ENCODE data around the gene TMEM190. TPM values are rescaled to one million over a fixed set of nuclear protein-coding genes. Genes with fewer than 3 reads are reported as not detected.
"Not testable (repeated sequence)": the region's sequence is repeated elsewhere in the genome, so short reads cannot be mapped to it uniquely, and the experiment has no call there.

Gene TMEM190
- total RNA-seq, 2 donors from 2014 or later: not detected

GRCh38 chr19:55409179-55409578 is 32.6 kb downstream of the TMEM190 start:
- ATAC-seq (replicated peaks in 1 of 2); H3K27me3 Mint-ChIP-seq (ENCODE audit: low read depth); H3K27ac Mint-ChIP-seq; DNase-seq; H3K9me3 Mint-ChIP-seq: not testable (repeated sequence)
- Mint-ChIP-seq H3K36me3 (ENCODE audit: insufficient read depth in 2 of 2) (peaks cover 15 to 21% of the 10 kb centered on the region in 2 donors), H3K4me3 (peak overlapping the region in 1 of 2 donors; percentile 88), H3K4me1 (ENCODE audit: low read depth) (peaks cover 25% of the 10 kb centered on the region)

GRCh38 chr19:55410168-55410567 is 33.5 kb downstream of the TMEM190 start:
- H3K4me1 Mint-ChIP-seq (ENCODE audit: low read depth): peaks cover 25% of the 10 kb centered on the region
- no peak overlapping the region for H3K27ac Mint-ChIP-seq
- H3K36me3 Mint-ChIP-seq (ENCODE audit: insufficient read depth in 2 of 2): peaks cover 15 to 21% of the 10 kb centered on the region in 2 donors
- peaks cover 0 to 2% of the 10 kb centered on the region in 2 donors for H3K9me3 Mint-ChIP-seq
- ATAC-seq (replicated peaks in 1 of 2) (no peak), DNase-seq (no peak)
- H3K4me3 Mint-ChIP-seq: no peak overlapping the region
- peaks cover 6% of the 10 kb centered on the region for H3K27me3 Mint-ChIP-seq (ENCODE audit: low read depth)

GRCh38 chr19:55418185-55418584 is 41.6 kb downstream of the TMEM190 start:
- no peak overlapping the region for H3K27ac Mint-ChIP-seq
- H3K9me3 Mint-ChIP-seq: no peaks in the 10 kb centered on the region
- no peak overlapping the region for H3K4me3 Mint-ChIP-seq
- ATAC-seq (replicated peaks in 1 of 2) (peak; percentile 67 to 82), DNase-seq (peak; percentile 54 to 60)
- no peaks in the 10 kb centered on the region for H3K27me3 Mint-ChIP-seq (ENCODE audit: low read depth)
- H3K4me1 Mint-ChIP-seq (ENCODE audit: low read depth): peaks cover 8% of the 10 kb centered on the region
- no peaks in the 10 kb centered on the region for H3K36me3 Mint-ChIP-seq (ENCODE audit: insufficient read depth in 2 of 2)

- Mint-ChIP-seq H3K36me3 (ENCODE audit: insufficient read depth in 2 of 2) (no peaks in the 10 kb centered on the region), H3K9me3 (no peaks in the 10 kb centered on the region), H3K27me3 (ENCODE audit: low read depth) (no peaks in the 10 kb centered on the region), H3K4me1 (ENCODE audit: low read depth) (peaks cover 8% of the 10 kb centered on the region), H3K4me3 (no peak overlapping the region), H3K27ac (no peak overlapping the region)
- ATAC-seq (replicated peaks in 1 of 2) (no peak), DNase-seq (no peak)
Measured at GRCh38 chr19:55419103-55419502, 42.5 kb downstream of the TMEM190 start.

GRCh38 chr19:55419624-55420236 is 43.1 kb downstream of the TMEM190 start:
- DNase-seq (no peak), ATAC-seq (replicated peaks in 1 of 2) (no peak)
- Mint-ChIP-seq H3K36me3 (ENCODE audit: insufficient read depth in 2 of 2) (no peaks in the 10 kb centered on the region), H3K9me3 (no peaks in the 10 kb centered on the region), H3K4me1 (ENCODE audit: low read depth) (peaks cover 8% of the 10 kb centered on the region), H3K4me3 (no peak overlapping the region), H3K27me3 (ENCODE audit: low read depth) (no peaks in the 10 kb centered on the region), H3K27ac (no peak overlapping the region)

- not testable (repeated sequence) for ATAC-seq (replicated peaks in 1 of 2)
Measured at GRCh38 chr19:55421281-55421680, 44.7 kb downstream of the TMEM190 start.

GRCh38 chr19:55423225-55424005 is 46.8 kb downstream of the TMEM190 start:
- Mint-ChIP-seq H3K4me3 (no peak overlapping the region), H3K36me3 (ENCODE audit: insufficient read depth in 2 of 2) (no peaks in the 10 kb centered on the region), H3K27ac (no peak overlapping the region), H3K4me1 (ENCODE audit: low read depth) (peaks cover 8% of the 10 kb centered on the region), H3K9me3 (no peaks in the 10 kb centered on the region), H3K27me3 (ENCODE audit: low read depth) (no peaks in the 10 kb centered on the region)
- no peak for ATAC-seq (replicated peaks in 1 of 2)
- DNase-seq: no peak

More at GRCh38 chr19:55421281-55421680, 44.7 kb downstream of the TMEM190 start:
- H3K4me1 Mint-ChIP-seq (ENCODE audit: low read depth); DNase-seq; H3K36me3 Mint-ChIP-seq (ENCODE audit: insufficient read depth in 2 of 2); H3K4me3 Mint-ChIP-seq; H3K27me3 Mint-ChIP-seq (ENCODE audit: low read depth); H3K9me3 Mint-ChIP-seq; H3K27ac Mint-ChIP-seq: not testable (repeated sequence)

GRCh38 chr19:55424518-55424917 is 47.9 kb downstream of the TMEM190 start:
- Mint-ChIP-seq H3K36me3 (ENCODE audit: insufficient read depth in 2 of 2) (no peaks in the 10 kb centered on the region), H3K4me3 (no peak overlapping the region), H3K9me3 (no peaks in the 10 kb centered on the region), H3K4me1 (ENCODE audit: low read depth) (peaks cover 8% of the 10 kb centered on the region), H3K27ac (no peak overlapping the region), H3K27me3 (ENCODE audit: low read depth) (no peaks in the 10 kb centered on the region)
- ATAC-seq (replicated peaks in 1 of 2) (no peak), DNase-seq (no peak)

- H3K27me3 Mint-ChIP-seq (ENCODE audit: low read depth): peaks cover 5% of the 10 kb centered on the region
Measured at GRCh38 chr19:55426042-55426441, 49.4 kb downstream of the TMEM190 start.

More at GRCh38 chr19:55426042-55426441, 49.4 kb downstream of the TMEM190 start:
- ATAC-seq (replicated peaks in 1 of 2): no peak
- Mint-ChIP-seq H3K36me3 (ENCODE audit: insufficient read depth in 2 of 2) (no peaks in the 10 kb centered on the region), H3K27ac (no peak overlapping the region), H3K4me1 (ENCODE audit: low read depth) (peaks cover 8% of the 10 kb centered on the region), H3K9me3 (no peaks in the 10 kb centered on the region), H3K4me3 (no peak overlapping the region)
- no peak for DNase-seq

Other genes with a start within 250 kb of the TMEM190 start
- 1 to 10 TPM in 1 of 2 donors, under 1 TPM in 1; 0.49 to 1.3 TPM for gene TNNT1, start 227.6 kb upstream of the TMEM190 start, total RNA-seq
- gene TNNI3, start 219.1 kb upstream of the TMEM190 start, total RNA-seq: under 1 TPM in 1 of 2 donors, not detected in 1; 0.91 TPM
- under 1 TPM; 0.46 TPM for gene DNAAF3, start 210.2 kb upstream of the TMEM190 start, total RNA-seq
- gene SYT5, start 196.5 kb upstream of the TMEM190 start, total RNA-seq: 1 to 10 TPM in 1 of 2 donors, under 1 TPM in 1; 0.44 to 1.9 TPM
- gene PTPRH, start 167.3 kb upstream of the TMEM190 start, total RNA-seq: not detected
- gene TMEM86B, start 148.1 kb upstream of the TMEM190 start, total RNA-seq: 10 to 100 TPM in 1 of 2 donors, 1 to 10 TPM in 1; 8.5 to 12.8 TPM
- gene PPP6R1, start 117.8 kb upstream of the TMEM190 start, total RNA-seq: 100 to 1,000 TPM; 177 to 202 TPM
- gene HSPBP1, start 96.7 kb upstream of the TMEM190 start, total RNA-seq: 10 to 100 TPM; 23.9 to 31.1 TPM
- gene BRSK1, start 92.8 kb upstream of the TMEM190 start, total RNA-seq: 10 to 100 TPM; 13.0 to 19.6 TPM
- not detected for gene TMEM150B, start 51.5 kb upstream of the TMEM190 start, total RNA-seq
- gene KMT5C, start 37.0 kb upstream of the TMEM190 start, total RNA-seq: 10 to 100 TPM; 29.2 to 31.3 TPM
- 1 to 10 TPM; 3.1 to 7.4 TPM for gene COX6B2, start 22.1 kb upstream of the TMEM190 start, total RNA-seq
- gene GARIN5B, start 13.6 kb upstream of the TMEM190 start, total RNA-seq: under 1 TPM in 1 of 2 donors, not detected in 1; 0.07 TPM
- 1 to 10 TPM; 4.0 to 5.4 TPM for gene IL11, start 6.4 kb upstream of the TMEM190 start, total RNA-seq
- gene TMEM238, start 7.5 kb downstream of the TMEM190 start, total RNA-seq: 10 to 100 TPM in 1 of 2 donors, 1 to 10 TPM in 1; 7.5 to 11.7 TPM
- 1,000 to 10,000 TPM; 3,217 to 3,413 TPM for gene RPL28, start 9.1 kb downstream of the TMEM190 start, total RNA-seq
- 100 to 1,000 TPM; 192 to 223 TPM for gene UBE2S, start 31.0 kb downstream of the TMEM190 start, total RNA-seq
- under 1 TPM in 1 of 2 donors, not detected in 1; 0.17 TPM for gene SHISA7, start 66.5 kb downstream of the TMEM190 start, total RNA-seq
- gene ISOC2, start 84.8 kb downstream of the TMEM190 start, total RNA-seq: 10 to 100 TPM; 19.5 to 20.3 TPM
- gene C19orf85, start 87.9 kb downstream of the TMEM190 start, total RNA-seq: not detected
- 1 to 10 TPM; 7.9 to 9.0 TPM for gene ZNF628, start 99.8 kb downstream of the TMEM190 start, total RNA-seq
- gene NAT14, start 108.4 kb downstream of the TMEM190 start, total RNA-seq: 10 to 100 TPM; 19.2 to 20.5 TPM
- gene SSC5D, start 111.6 kb downstream of the TMEM190 start, total RNA-seq: 1 to 10 TPM; 1.2 to 1.7 TPM
- not detected for gene SBK2, start 160.3 kb downstream of the TMEM190 start, total RNA-seq
- gene SBK3, start 168.7 kb downstream of the TMEM190 start, total RNA-seq: not detected
- 1 to 10 TPM; 9.3 to 9.4 TPM for gene ZNF579, start 204.0 kb downstream of the TMEM190 start, total RNA-seq
- 10 to 100 TPM; 16.2 to 17.3 TPM for gene FIZ1, start 222.7 kb downstream of the TMEM190 start, total RNA-seq
- gene ZNF524, start 223.5 kb downstream of the TMEM190 start, total RNA-seq: 10 to 100 TPM; 26.2 to 32.3 TPM
- 10 to 100 TPM; 12.9 to 13.2 TPM for gene ZNF865, start 228.8 kb downstream of the TMEM190 start, total RNA-seq
- gene ZNF784, start 247.7 kb downstream of the TMEM190 start, total RNA-seq: 1 to 10 TPM; 4.3 to 6.9 TPM